NOMO-1 treated with dmso at 0.1 percent for 144 hours (cell line): ENCODE measurements around the gene STX8.

Experiments
- DNase-seq: peaks from one replicate; lab custom pipeline; 2025; ENCODE audit not compliant: unreplicated experiment; lab: John Stamatoyannopoulos, UW

Gene STX8

GRCh38 chr17:9230346-9230745 is 345.3 kb downstream of the STX8 start:
- no peak for DNase-seq

- no peak for DNase-seq
Measured at GRCh38 chr17:9229826-9230201, 345.8 kb downstream of the STX8 start.

GRCh38 chr17:9229160-9229825 is 346.3 kb downstream of the STX8 start:
- no peak for DNase-seq

GRCh38 chr17:9228408-9229159 is 347.0 kb downstream of the STX8 start:
- DNase-seq = no peak

GRCh38 chr17:9227819-9228407 is 347.7 kb downstream of the STX8 start:
- DNase-seq = no peak

- DNase-seq = no peak
Measured at GRCh38 chr17:9226794-9227135, 348.9 kb downstream of the STX8 start.

GRCh38 chr17:9226130-9226793 is 349.4 kb downstream of the STX8 start:
- DNase-seq = no peak

- DNase-seq = no peak
Measured at GRCh38 chr17:9225305-9226101, 350.1 kb downstream of the STX8 start.

- no peak for DNase-seq
Measured at GRCh38 chr17:9224485-9224884, 351.1 kb downstream of the STX8 start.

GRCh38 chr17:9223531-9223930 is 352.1 kb downstream of the STX8 start:
- no peak for DNase-seq

- no peak for DNase-seq
Measured at GRCh38 chr17:9221922-9222180, 353.8 kb downstream of the STX8 start.

- no peak for DNase-seq
Measured at GRCh38 chr17:9221147-9221921, 354.3 kb downstream of the STX8 start.

GRCh38 chr17:9220398-9221146 is 355.0 kb downstream of the STX8 start:
- DNase-seq = no peak

- DNase-seq = no peak
Measured at GRCh38 chr17:9219631-9220397, 355.8 kb downstream of the STX8 start.

- DNase-seq = no peak
Measured at GRCh38 chr17:9218911-9219310, 356.7 kb downstream of the STX8 start.

GRCh38 chr17:9218064-9218635 is 357.5 kb downstream of the STX8 start:
- no peak for DNase-seq

- DNase-seq = no peak
Measured at GRCh38 chr17:9217151-9218056, 358.2 kb downstream of the STX8 start.

- no peak for DNase-seq
Measured at GRCh38 chr17:9215465-9215864, 360.2 kb downstream of the STX8 start.
